Left lung (tissue), 10 donors: Measurements from ENCODE around the gene CD109. TPM values are rescaled to one million over a fixed set of nuclear protein-coding genes. Genes with fewer than 3 reads are reported as not detected.
A peak's percentile ranks its signal among the peaks of the same experiment; 100 is the strongest.

Experiments used
- ATAC-seq: fragments of 200-7000 bp; cut with Tn5 transposase; one replicate; pipeline ENCODE4 v1.9.1; 2020; ENCODE audit warnings: moderate library complexity
- DNase-seq, 4 donors: peaks; one replicate each; pipeline ENCODE4 v3.0.0-alpha.2; 2013 to 2020
- H3K27ac ChIP-seq, 2 donors: fragments of 200-600 bp; sonication (generic) in 1 of 2; one replicate each; pipeline versions ENCODE4 v1.5.0 to v1.8.0; 2020 to 2021
- H3K27me3 ChIP-seq, 2 donors: fragments of 200-600 bp; sonication (generic) in 1 of 2; one replicate each; pipeline versions ENCODE4 v1.5.0 to v1.8.0; 2020 to 2021
- H3K36me3 ChIP-seq, 2 donors: fragments of 200-600 bp; sonication (generic) in 1 of 2; one replicate each; pipeline versions ENCODE4 v1.5.0 to v1.8.0; 2020 to 2021
- H3K4me1 ChIP-seq, 2 donors: fragments of 200-600 bp; one replicate each; pipeline ENCODE4 v1.8.0; 2021
- H3K4me3 ChIP-seq, 2 donors: fragments of 200-600 bp; sonication (generic) in 1 of 2; one replicate each; pipeline versions ENCODE4 v1.5.0 to v1.8.0; 2020 to 2021; ENCODE audit warnings: mild to moderate bottlenecking in 1 of 2
- H3K9me3 ChIP-seq, 2 donors: fragments of 200-600 bp; sonication (generic) in 1 of 2; one replicate each; pipeline versions ENCODE4 v1.5.0 to v1.8.0; 2020 to 2021
- intact Hi-C, 2 donors: fragments of 100-400 bp; cut with DNase I; formaldehyde crosslinking; loops; one replicate each; pipeline versions ENCODE4 v1.11.2 to v1.14.2; 2022
- polyA plus RNA-seq, 6 donors: library from polyadenylated mRNA; unstranded; fragments of 120-200 nt; gene quantifications; one replicate each; pipeline ENCODE4 v1.2.1, GENCODE V29; 2013; ENCODE audit not compliant: insufficient read length in 6 of 6
- total RNA-seq, 2 donors: library from RNA; stranded (reverse); fragmentation: NEBNext Ultra II Directional; extraction: Animal tissue kit (Norgen Biotek cat#: 25700); gene quantifications; one replicate each; pipeline ENCODE4 v1.2.1, GENCODE V29; 2021
- TF ChIP-seq, protein P1 (sequence below), 2 donors: fragments of 200-600 bp; sonication (generic) in 1 of 2; IDR thresholded peaks; one replicate each; pipeline versions ENCODE4 v1.5.0 to v1.8.0; 2021; ENCODE audit warnings: antibody characterized with exemption in 2 of 2
- donor health status: DM: no; HTN: yes; CAD: no.
- donor health status: DM: no; HTN: no; CAD: no.

The CD109 gene
- total and polyA plus RNA-seq, 8 donors = 13.8 to 27.8 (median 20.6) TPM

- H3K27me3 ChIP-seq = peaks cover 0 to 2% of the 10 kb centered on the region in 2 donors
- H3K4me3 ChIP-seq = no peak overlapping the region
- H3K4me1 ChIP-seq = peaks cover 1 to 2% of the 10 kb centered on the region in 2 donors
- no peak overlapping the region for H3K27ac ChIP-seq
- DNase-seq = no peak
- intact Hi-C loops = no loop called here
- no peaks in the 10 kb centered on the region for H3K36me3 ChIP-seq
- no peak for ATAC-seq
- TF ChIP-seq, protein P1, sequence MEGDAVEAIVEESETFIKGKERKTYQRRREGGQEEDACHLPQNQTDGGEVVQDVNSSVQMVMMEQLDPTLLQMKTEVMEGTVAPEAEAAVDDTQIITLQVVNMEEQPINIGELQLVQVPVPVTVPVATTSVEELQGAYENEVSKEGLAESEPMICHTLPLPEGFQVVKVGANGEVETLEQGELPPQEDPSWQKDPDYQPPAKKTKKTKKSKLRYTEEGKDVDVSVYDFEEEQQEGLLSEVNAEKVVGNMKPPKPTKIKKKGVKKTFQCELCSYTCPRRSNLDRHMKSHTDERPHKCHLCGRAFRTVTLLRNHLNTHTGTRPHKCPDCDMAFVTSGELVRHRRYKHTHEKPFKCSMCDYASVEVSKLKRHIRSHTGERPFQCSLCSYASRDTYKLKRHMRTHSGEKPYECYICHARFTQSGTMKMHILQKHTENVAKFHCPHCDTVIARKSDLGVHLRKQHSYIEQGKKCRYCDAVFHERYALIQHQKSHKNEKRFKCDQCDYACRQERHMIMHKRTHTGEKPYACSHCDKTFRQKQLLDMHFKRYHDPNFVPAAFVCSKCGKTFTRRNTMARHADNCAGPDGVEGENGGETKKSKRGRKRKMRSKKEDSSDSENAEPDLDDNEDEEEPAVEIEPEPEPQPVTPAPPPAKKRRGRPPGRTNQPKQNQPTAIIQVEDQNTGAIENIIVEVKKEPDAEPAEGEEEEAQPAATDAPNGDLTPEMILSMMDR (IDR thresholded peaks at IDR 0.05) = no peak
- no peaks in the 10 kb centered on the region for H3K9me3 ChIP-seq
Observed at GRCh38 chr6:73690056-73690455, 5.9 kb upstream of the CD109 start.

DNA sequence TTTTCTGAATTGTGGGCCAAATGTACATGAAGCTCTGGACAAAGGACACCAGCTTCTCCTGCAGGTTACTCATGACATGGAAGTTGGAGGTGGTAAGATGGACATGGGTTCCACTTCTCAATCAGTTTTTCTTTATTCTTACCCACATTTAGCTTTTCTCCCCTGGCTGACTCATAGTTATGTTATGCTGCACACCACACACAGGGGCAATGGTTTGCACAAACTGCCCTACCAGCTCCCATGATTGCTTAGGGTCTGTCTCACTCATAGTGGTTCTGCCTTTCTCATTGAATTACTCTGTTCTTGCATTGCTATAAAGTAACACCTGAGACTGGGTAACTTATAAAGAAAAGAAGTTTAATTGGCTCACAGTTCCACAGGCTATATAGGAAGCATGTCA, 4.5 kb upstream of the CD109 start:
- DNase-seq = no peak
- Histone ChIP-seq H3K36me3 (no peaks in the 10 kb centered on the region), H3K4me3 (no peak overlapping the region), H3K4me1 (peaks cover 5 to 17% of the 10 kb centered on the region in 2 donors), H3K9me3 (no peaks in the 10 kb centered on the region), H3K27me3 (peaks cover 0 to 17% of the 10 kb centered on the region in 2 donors), H3K27ac (no peak overlapping the region)
- no peak for ATAC-seq
- intact Hi-C loops = no loop called here
- TF ChIP-seq, protein P1 (IDR thresholded peaks at IDR 0.05) = no peak

DNA sequence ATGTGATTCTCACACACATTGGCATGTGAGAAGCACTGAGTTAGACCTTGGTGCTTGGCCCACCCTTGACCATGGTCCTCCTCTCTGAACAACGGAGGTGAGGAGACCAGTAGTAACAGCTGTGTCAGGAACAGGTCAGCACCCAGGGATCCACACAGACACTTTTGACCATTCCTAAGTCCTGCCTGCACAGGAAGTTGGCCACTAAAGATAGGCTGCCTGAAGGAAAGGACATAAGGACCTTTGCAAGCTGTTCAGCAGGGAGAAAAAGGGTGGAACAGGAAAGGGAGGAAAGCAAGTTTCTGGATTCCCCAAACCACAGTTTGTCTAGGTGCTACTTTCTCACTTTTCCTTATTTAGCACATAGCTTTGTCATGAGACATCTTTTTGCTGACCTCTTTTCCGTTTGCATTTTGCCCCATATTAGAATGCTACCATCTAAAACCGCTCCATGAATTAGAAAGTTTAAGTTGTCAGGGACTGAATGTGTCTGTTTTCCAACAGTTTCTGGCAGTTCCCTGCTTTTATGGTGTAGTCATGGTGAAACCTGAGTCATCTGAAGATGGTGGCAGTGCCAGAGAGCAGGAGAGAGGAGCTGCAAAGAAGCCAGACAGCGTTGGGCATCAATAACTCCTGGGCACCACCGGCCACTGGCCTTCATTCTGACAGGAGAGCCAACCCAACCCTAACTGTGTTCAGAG, 1.1 kb upstream of the CD109 start:
- TF ChIP-seq, protein P1 (IDR thresholded peaks at IDR 0.05) = no peak
- Histone ChIP-seq H3K4me1 (peaks cover 5 to 29% of the 10 kb centered on the region in 2 donors), H3K27ac (peak overlapping the region in 1 of 2 donors; percentile 78), H3K9me3 (no peaks in the 10 kb centered on the region), H3K36me3 (no peaks in the 10 kb centered on the region), H3K4me3 (no peak overlapping the region), H3K27me3 (peaks cover 0 to 27% of the 10 kb centered on the region in 2 donors)
- peak; percentile 21 for ATAC-seq
- intact Hi-C loops = no loop called here
- DNase-seq = no peak

GRCh38 chr6:73696966-73697655, 1.1 kb downstream of the CD109 start:
- peaks cover 5 to 29% of the 10 kb centered on the region in 2 donors for H3K4me1 ChIP-seq
- intact Hi-C loops = no loop called here
- DNase-seq = no peak
- H3K9me3 ChIP-seq = no peaks in the 10 kb centered on the region
- peak overlapping the region; percentile 78 to 85 for H3K27ac ChIP-seq
- ATAC-seq = no peak
- H3K27me3 ChIP-seq = peaks cover 0 to 27% of the 10 kb centered on the region in 2 donors
- TF ChIP-seq, protein P1 (IDR thresholded peaks at IDR 0.05) = no peak
- H3K4me3 ChIP-seq = peak overlapping the region in 1 of 2 donors; percentile 55
- no peaks in the 10 kb centered on the region for H3K36me3 ChIP-seq
